ENCODE results near the gene SS18L1.

The SS18L1 gene

GRCh38 chr20:62162765-62163484 lies 19.4 kb downstream of the SS18L1 start:
- H3K27me3 ChIP-seq (ENCODE audit: insufficient read depth, poor library complexity, severe bottlenecking), result no peaks in the 10 kb centered on the region
- no peak for DNase-seq (ENCODE audit: low read depth in 1 of 2, low spot score in 1 of 2)
- H3K27ac ChIP-seq (replicated peaks), result no peak overlapping the region
- no peak overlapping the region for H3K4me3 ChIP-seq (replicated peaks; ENCODE audit: insufficient read depth, low read length)
- no peak for TF ChIP-seq GABPA (IDR thresholded peaks at IDR 0.05; ENCODE audit: low read depth)
- no peak for TF ChIP-seq SPI1 (IDR thresholded peaks at IDR 0.05; ENCODE audit: borderline replicate concordance, low read depth)
- TF ChIP-seq REST (IDR thresholded peaks at IDR 0.05; ENCODE audit: insufficient replicate concordance, low read depth), result no peak
- no peak for TF ChIP-seq CTCF (IDR thresholded peaks at IDR 0.05; ENCODE audit: insufficient read depth, low read length)

GRCh38 chr20:62163485-62163865 lies 19.9 kb downstream of the SS18L1 start:
- H3K4me3 ChIP-seq (replicated peaks; ENCODE audit: insufficient read depth, low read length), result no peak overlapping the region
- H3K27me3 ChIP-seq (ENCODE audit: insufficient read depth, poor library complexity, severe bottlenecking), result no peaks in the 10 kb centered on the region
- no peak overlapping the region for H3K27ac ChIP-seq (replicated peaks)

More at GRCh38 chr20:62163485-62163865, 19.9 kb downstream of the SS18L1 start:
- TF ChIP-seq SPI1 (IDR thresholded peaks at IDR 0.05; ENCODE audit: borderline replicate concordance, low read depth) (no peak), GABPA (IDR thresholded peaks at IDR 0.05; ENCODE audit: low read depth) (no peak), CTCF (IDR thresholded peaks at IDR 0.05; ENCODE audit: insufficient read depth, low read length) (no peak), REST (IDR thresholded peaks at IDR 0.05; ENCODE audit: insufficient replicate concordance, low read depth) (no peak)
- no peak for DNase-seq (ENCODE audit: low read depth in 1 of 2, low spot score in 1 of 2)
